ENCODE data around the gene MMP24.

MMP24 gene

GRCh38 chr20:35300469-35301262 lies 74.2 kb downstream of the MMP24 start:
- Histone ChIP-seq H3K36me3 (ENCODE audit: insufficient read depth, low read length) (no peaks in the 10 kb centered on the region), H3K4me1 (ENCODE audit: insufficient read depth, low read length) (peaks cover 4% of the 10 kb centered on the region), H2AFZ (ENCODE audit: low read depth, low read length) (no peak overlapping the region), H3K27me3 (ENCODE audit: insufficient read depth, low read length) (no peaks in the 10 kb centered on the region), H3K4me3 (ENCODE audit: low read length) (no peak overlapping the region), H3K9me3 (ENCODE audit: low read length) (no peaks in the 10 kb centered on the region)

- Histone ChIP-seq H3K36me3 (ENCODE audit: insufficient read depth, low read length) (no peaks in the 10 kb centered on the region), H2AFZ (ENCODE audit: low read depth, low read length) (no peak overlapping the region), H3K9me3 (ENCODE audit: low read length) (no peaks in the 10 kb centered on the region), H3K4me1 (ENCODE audit: insufficient read depth, low read length) (peaks cover 7% of the 10 kb centered on the region), H3K27me3 (ENCODE audit: insufficient read depth, low read length) (no peaks in the 10 kb centered on the region), H3K4me3 (ENCODE audit: low read length) (no peak overlapping the region)
Observed at GRCh38 chr20:35301426-35301825, 74.9 kb downstream of the MMP24 start.

GRCh38 chr20:35302421-35303335 lies 76.2 kb downstream of the MMP24 start:
- Histone ChIP-seq H3K9me3 (ENCODE audit: low read length) (no peaks in the 10 kb centered on the region), H2AFZ (ENCODE audit: low read depth, low read length) (no peak overlapping the region), H3K36me3 (ENCODE audit: insufficient read depth, low read length) (no peaks in the 10 kb centered on the region), H3K27me3 (ENCODE audit: insufficient read depth, low read length) (no peaks in the 10 kb centered on the region), H3K4me1 (ENCODE audit: insufficient read depth, low read length) (peaks cover 7% of the 10 kb centered on the region), H3K4me3 (ENCODE audit: low read length) (no peak overlapping the region)

- Histone ChIP-seq H2AFZ (ENCODE audit: low read depth, low read length) (no peak overlapping the region), H3K4me3 (ENCODE audit: low read length) (no peak overlapping the region), H3K9me3 (ENCODE audit: low read length) (no peaks in the 10 kb centered on the region), H3K36me3 (ENCODE audit: insufficient read depth, low read length) (no peaks in the 10 kb centered on the region), H3K4me1 (ENCODE audit: insufficient read depth, low read length) (peaks cover 7% of the 10 kb centered on the region), H3K27me3 (ENCODE audit: insufficient read depth, low read length) (no peaks in the 10 kb centered on the region)
Observed at GRCh38 chr20:35303382-35303734, 76.9 kb downstream of the MMP24 start.

GRCh38 chr20:35303735-35304491 lies 77.4 kb downstream of the MMP24 start:
- no peaks in the 10 kb centered on the region for H3K36me3 ChIP-seq (ENCODE audit: insufficient read depth, low read length)
- no peaks in the 10 kb centered on the region for H3K27me3 ChIP-seq (ENCODE audit: insufficient read depth, low read length)
- no peak overlapping the region for H3K4me3 ChIP-seq (ENCODE audit: low read length)
- no peaks in the 10 kb centered on the region for H3K9me3 ChIP-seq (ENCODE audit: low read length)
- no peak overlapping the region for H2AFZ ChIP-seq (ENCODE audit: low read depth, low read length)
- H3K4me1 ChIP-seq (ENCODE audit: insufficient read depth, low read length): peaks cover 7% of the 10 kb centered on the region

GRCh38 chr20:35304956-35305355 lies 78.5 kb downstream of the MMP24 start:
- Histone ChIP-seq H3K27me3 (ENCODE audit: insufficient read depth, low read length) (no peaks in the 10 kb centered on the region), H3K4me3 (ENCODE audit: low read length) (no peak overlapping the region), H3K9me3 (ENCODE audit: low read length) (no peaks in the 10 kb centered on the region), H3K36me3 (ENCODE audit: insufficient read depth, low read length) (no peaks in the 10 kb centered on the region), H2AFZ (ENCODE audit: low read depth, low read length) (no peak overlapping the region), H3K4me1 (ENCODE audit: insufficient read depth, low read length) (peaks cover 7% of the 10 kb centered on the region)

GRCh38 chr20:35305682-35306556 lies 79.4 kb downstream of the MMP24 start:
- Histone ChIP-seq H3K36me3 (ENCODE audit: insufficient read depth, low read length) (no peaks in the 10 kb centered on the region), H3K9me3 (ENCODE audit: low read length) (no peaks in the 10 kb centered on the region), H3K4me1 (ENCODE audit: insufficient read depth, low read length) (peaks cover 7% of the 10 kb centered on the region), H2AFZ (ENCODE audit: low read depth, low read length) (no peak overlapping the region), H3K27me3 (ENCODE audit: insufficient read depth, low read length) (no peaks in the 10 kb centered on the region), H3K4me3 (ENCODE audit: low read length) (no peak overlapping the region)

GRCh38 chr20:35306931-35307517 lies 80.5 kb downstream of the MMP24 start:
- Histone ChIP-seq H3K27me3 (ENCODE audit: insufficient read depth, low read length) (no peaks in the 10 kb centered on the region), H3K36me3 (ENCODE audit: insufficient read depth, low read length) (no peaks in the 10 kb centered on the region), H3K4me1 (ENCODE audit: insufficient read depth, low read length) (peaks cover 7% of the 10 kb centered on the region), H3K9me3 (ENCODE audit: low read length) (no peaks in the 10 kb centered on the region), H2AFZ (ENCODE audit: low read depth, low read length) (no peak overlapping the region), H3K4me3 (ENCODE audit: low read length) (no peak overlapping the region)

GRCh38 chr20:35307666-35308653 lies 81.5 kb downstream of the MMP24 start:
- H3K36me3 ChIP-seq (ENCODE audit: insufficient read depth, low read length): no peaks in the 10 kb centered on the region
- H3K4me3 ChIP-seq (ENCODE audit: low read length): no peak overlapping the region
- H3K9me3 ChIP-seq (ENCODE audit: low read length): no peaks in the 10 kb centered on the region
- no peak overlapping the region for H2AFZ ChIP-seq (ENCODE audit: low read depth, low read length)
- H3K27me3 ChIP-seq (ENCODE audit: insufficient read depth, low read length): no peaks in the 10 kb centered on the region
- H3K4me1 ChIP-seq (ENCODE audit: insufficient read depth, low read length): peaks cover 7% of the 10 kb centered on the region

- H2AFZ ChIP-seq (ENCODE audit: low read depth, low read length): no peak overlapping the region
- no peaks in the 10 kb centered on the region for H3K4me1 ChIP-seq (ENCODE audit: insufficient read depth, low read length)
- no peaks in the 10 kb centered on the region for H3K36me3 ChIP-seq (ENCODE audit: insufficient read depth, low read length)
- H3K27me3 ChIP-seq (ENCODE audit: insufficient read depth, low read length): no peaks in the 10 kb centered on the region
- no peaks in the 10 kb centered on the region for H3K9me3 ChIP-seq (ENCODE audit: low read length)
- no peak overlapping the region for H3K4me3 ChIP-seq (ENCODE audit: low read length)
Observed at GRCh38 chr20:35311409-35311808, 84.9 kb downstream of the MMP24 start.

- Histone ChIP-seq H3K4me1 (ENCODE audit: insufficient read depth, low read length) (no peaks in the 10 kb centered on the region), H3K27me3 (ENCODE audit: insufficient read depth, low read length) (no peaks in the 10 kb centered on the region), H2AFZ (ENCODE audit: low read depth, low read length) (no peak overlapping the region), H3K4me3 (ENCODE audit: low read length) (no peak overlapping the region), H3K36me3 (ENCODE audit: insufficient read depth, low read length) (no peaks in the 10 kb centered on the region), H3K9me3 (ENCODE audit: low read length) (no peaks in the 10 kb centered on the region)
Observed at GRCh38 chr20:35311822-35312221, 85.3 kb downstream of the MMP24 start.

Measured in neuron (in vitro differentiated cells).